DOHH2 (cell line): Measurements from ENCODE around the gene TMPRSS9.

ENCODE experiments used
- EZH2phosphoT487 ChIP-seq: fragments of 200-600 bp; sonication (generic); IDR thresholded peaks from 2 replicates; pipeline ENCODE4 v1.6.1; 2017; ENCODE audit warnings: borderline replicate concordance, mild to moderate bottlenecking, antibody characterized with exemption, low read length, moderate library complexity, mixed read lengths
- TF ChIP-seq, protein P1 (sequence below): fragments of 200-600 bp; sonication (generic); IDR thresholded peaks from one replicate; pipeline ENCODE4 v1.5.1; 2014; ENCODE audit warnings: antibody characterized with exemption, mild to moderate bottlenecking, low read depth, low read length; ENCODE audit not compliant: poor library complexity, severe bottlenecking

GRCh38 chr19:2353159-2353886 is 6.7 kb upstream of the TMPRSS9 start:
- TF ChIP-seq, protein P1, sequence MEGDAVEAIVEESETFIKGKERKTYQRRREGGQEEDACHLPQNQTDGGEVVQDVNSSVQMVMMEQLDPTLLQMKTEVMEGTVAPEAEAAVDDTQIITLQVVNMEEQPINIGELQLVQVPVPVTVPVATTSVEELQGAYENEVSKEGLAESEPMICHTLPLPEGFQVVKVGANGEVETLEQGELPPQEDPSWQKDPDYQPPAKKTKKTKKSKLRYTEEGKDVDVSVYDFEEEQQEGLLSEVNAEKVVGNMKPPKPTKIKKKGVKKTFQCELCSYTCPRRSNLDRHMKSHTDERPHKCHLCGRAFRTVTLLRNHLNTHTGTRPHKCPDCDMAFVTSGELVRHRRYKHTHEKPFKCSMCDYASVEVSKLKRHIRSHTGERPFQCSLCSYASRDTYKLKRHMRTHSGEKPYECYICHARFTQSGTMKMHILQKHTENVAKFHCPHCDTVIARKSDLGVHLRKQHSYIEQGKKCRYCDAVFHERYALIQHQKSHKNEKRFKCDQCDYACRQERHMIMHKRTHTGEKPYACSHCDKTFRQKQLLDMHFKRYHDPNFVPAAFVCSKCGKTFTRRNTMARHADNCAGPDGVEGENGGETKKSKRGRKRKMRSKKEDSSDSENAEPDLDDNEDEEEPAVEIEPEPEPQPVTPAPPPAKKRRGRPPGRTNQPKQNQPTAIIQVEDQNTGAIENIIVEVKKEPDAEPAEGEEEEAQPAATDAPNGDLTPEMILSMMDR, result no peak
- no peak for TF ChIP-seq EZH2phosphoT487
